Endometrial microvascular endothelial cells (primary cell): ENCODE data around the gene COL13A1. TPM values are rescaled to one million over a fixed set of nuclear protein-coding genes. Genes with fewer than 3 reads are reported as not detected.

Source experiments
- in situ Hi-C: cut with HindIII; loops from 2 replicates; pipeline ENCODE4 v1.10.0; 2017; ENCODE audit warnings: low sequenced_read_pairs, low pct_unique_long_range_greater_than_20kb; ENCODE audit errors: inconsistent ontology term
- total RNA-seq: library from RNA; depleted of rRNA; stranded (reverse); fragments of >200 nt; gene quantifications from one replicate; pipeline ENCODE4 v1.2.3, GENCODE V29; 2015; ENCODE audit errors: inconsistent ontology term

COL13A1 gene
- total RNA-seq, 1 donor from 2014 or later: 53.8 TPM

DNA sequence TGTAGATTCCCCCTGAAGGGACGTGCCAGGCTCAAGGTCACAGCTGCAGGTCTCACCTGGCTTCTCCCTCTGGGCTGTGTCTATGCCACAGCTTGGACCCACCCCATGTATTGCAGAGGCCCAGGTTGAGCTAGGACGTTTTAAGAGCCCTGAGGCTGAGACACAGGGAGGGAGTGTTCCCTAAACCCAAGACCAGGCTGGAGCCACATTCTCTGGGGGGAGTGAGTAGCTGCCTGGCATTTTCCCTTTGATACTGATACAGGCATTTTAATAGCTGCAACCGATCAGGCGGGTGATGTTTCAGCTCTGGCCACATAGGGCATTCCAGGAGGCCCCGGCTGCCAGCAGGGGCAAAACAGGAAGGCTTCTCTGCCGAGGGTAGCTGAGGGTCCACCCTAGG is 13.4 kb downstream of the COL13A1 start:
- in situ Hi-C loops: no loop called here

DNA sequence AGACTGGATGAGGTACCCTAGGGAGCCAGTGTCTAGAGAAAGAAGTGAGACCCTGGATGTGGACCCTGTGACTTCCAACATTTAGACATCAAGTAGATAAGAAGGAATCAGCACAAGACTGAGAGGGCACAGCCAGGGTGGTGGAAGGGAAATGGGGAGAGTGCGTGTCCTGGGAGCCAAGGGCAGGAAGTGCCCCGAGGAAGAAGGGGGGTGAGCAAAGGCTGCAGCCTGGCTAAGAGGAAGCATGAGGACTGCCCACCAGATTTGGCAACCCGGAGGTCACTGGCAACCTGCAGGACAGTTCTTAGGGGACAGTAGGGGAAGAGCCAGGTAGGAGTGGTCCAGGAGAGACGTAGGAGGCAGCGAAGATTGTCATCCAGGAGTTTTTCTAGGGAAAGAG is 14.8 kb downstream of the COL13A1 start:
- in situ Hi-C loops: no loop called here

DNA sequence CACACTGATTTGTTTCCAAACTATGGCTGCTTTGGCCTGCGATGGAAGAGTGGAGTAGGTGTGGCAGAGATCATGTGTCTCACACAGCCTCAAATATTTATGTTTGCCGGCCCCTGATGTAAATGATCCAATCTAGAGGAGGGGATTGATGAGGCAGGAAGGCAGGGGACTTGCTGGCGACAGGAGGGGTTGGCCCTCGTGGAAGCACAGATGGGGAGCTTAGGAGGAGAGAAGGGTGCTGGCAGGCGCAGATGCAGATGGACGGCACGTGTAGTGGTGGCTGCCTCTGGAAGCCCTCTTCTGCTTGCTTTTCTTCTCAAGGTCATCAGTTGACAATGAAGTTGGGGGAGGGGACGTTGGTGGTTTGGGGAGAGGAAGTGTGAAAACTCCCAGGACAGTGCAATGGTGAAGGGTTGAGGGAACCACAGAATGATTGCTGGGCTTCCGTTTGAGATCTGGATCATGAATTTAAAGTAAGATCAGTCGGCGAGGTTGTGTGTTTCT is 15.4 kb downstream of the COL13A1 start:
- in situ Hi-C loops: no loop called here

DNA sequence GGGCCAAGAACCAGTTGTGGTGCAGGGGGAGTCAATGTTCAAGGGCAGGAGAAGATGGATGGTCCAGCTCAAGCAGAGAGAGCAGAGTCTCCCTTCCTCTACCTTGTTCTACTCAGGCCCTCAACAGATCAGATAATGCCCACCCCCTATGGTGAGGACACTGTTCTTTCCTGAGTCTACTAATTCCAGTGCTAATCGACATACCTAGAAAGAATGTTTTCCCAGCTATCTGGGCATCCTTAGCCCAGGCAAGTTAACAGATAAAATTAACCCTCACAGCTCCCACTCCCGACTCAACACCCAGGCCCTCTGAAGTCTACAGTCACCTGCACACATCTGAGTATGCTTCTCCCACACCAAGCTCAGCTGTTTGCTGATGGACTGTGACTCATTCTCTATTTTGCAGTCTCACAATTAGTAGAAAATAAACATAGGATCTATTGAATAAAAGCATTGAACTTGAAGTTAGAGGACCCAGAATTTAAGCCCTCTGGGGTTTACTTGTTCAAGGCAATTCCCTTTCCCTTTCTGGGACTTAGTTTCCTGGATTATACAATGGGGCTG is 17.1 kb downstream of the COL13A1 start:
- in situ Hi-C loops: no loop called here

DNA sequence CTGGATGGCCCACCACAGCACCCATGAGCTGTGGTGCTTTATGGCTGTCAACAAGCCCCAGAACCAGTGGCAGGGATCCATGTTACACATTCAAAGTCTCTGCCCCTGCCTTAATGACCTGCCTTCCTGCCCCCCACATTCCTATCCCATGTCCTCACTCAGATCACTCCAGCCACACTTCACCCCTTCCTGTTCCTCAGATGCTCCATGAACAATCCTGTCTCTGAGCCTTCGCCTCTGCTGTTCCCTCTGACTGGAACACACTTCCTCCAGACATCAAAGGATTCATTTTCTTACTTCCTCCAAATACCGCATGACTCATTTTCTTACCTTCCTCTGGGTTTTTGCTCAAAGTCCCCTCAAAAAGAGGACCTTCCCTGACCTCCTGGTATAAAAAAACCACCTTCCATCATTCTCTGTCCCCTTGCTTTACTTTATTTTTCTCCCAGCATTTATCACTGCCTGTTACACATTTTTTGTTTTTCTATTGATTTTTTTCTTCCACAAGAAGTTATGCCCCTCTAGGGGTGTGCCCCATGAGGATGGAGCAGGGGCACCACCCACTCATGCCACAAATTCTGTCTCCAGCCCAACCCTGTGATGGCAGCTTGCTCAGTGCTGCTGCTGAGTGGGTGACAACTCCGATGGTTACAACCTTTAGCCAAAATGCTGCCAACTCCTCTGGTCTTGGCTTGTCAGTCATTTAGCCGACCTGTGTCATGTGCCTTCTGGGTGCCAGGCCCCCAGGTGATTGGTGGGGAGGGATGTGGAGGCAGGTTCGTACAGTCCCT is 18.2 kb downstream of the COL13A1 start:
- in situ Hi-C loops: no loop called here

DNA sequence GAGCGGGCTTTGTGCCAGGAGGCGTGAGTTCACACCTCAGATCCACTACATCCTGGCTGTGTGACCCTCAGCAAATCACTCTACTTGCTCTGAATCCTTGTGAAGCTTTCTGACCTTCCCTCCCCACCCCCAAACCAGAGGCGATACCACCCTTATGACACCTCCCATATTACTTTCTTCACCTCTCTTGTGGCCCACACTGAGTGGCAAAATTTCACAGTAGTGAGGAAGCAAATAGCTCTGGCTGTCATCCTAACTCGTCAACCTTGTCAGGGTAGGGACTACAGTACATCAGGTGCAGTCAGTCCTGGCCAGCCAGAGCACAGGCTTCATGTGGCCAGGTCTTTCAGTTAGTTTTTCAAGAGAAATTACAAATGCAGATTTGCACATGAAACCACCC is 19.1 kb downstream of the COL13A1 start:
- in situ Hi-C loops: no loop called here

DNA sequence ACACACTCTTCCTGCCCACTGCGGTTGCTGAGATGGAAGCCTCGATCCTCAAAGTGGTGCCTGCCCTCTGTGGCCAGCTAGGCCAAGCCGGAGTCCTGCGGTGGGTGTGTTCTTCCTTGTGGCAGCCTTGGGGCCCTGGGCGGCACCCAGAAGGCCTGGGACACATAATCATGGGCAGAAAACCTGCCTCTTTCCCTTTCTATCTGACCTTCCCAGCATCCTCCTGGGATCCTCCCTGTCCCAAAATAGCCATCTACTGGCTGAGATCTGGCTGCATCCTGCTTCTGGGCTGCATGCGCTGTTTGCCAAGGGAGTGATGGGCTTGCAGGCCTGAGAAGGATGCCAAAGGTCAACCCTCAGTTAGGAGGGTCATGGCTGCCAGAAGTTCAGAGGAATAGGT is 23.9 kb downstream of the COL13A1 start:
- in situ Hi-C loops: no loop called here

DNA sequence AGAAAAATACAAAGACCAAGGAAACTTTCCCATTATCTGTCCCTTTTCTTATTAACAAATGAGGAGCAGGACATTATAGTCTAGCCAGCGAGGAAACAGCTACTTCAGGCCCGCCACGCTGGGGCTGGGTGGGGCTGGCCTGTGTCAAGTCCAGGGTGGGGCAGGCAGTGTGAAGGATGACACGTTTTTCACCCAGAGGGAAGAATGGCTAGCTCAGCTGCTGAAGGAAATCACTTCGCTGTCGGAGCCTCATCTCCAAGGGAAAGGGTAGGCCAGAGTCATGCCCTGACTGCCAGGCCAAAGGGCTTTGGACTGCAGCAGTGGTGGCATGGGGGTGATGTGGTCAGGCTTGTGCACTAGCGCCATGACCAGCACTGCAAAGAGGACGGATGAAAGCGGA is 24.4 kb downstream of the COL13A1 start:
- in situ Hi-C loops: no loop called here

DNA sequence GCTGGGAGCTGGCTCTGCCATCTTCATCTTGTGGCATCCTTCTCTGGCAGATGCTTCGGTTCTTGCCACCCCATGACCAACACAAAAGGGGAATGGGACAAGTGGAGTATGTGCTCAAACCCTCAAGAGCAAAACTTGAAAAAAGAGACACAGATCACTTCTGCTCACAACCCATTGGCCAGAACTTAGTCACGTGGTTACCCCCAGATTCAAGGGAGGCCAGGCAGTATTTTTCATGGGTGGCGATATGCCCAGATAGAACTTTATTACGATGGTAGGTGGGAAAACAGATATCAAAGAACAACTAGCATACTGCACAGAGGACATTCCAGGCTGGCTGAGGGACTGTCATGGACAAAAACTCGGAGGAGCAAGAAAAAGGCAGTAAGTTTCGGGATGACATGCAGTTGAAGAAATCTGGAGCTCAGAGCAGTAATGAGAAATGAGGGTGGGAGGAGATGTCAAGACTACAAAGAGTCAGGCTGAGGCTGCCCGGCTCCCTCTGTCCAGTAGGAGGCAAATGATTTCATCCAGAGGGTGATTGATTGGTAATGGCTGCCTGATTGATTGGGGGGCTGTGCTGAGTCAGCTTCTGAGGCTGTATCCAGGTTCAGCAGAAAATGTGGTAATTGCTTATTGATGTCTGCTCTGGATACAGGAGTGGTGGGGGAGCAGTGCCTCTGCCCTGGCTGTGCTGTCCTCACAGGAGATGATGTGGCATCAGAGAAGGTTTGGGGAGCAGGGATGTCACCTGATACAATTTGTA is 25.3 kb downstream of the COL13A1 start:
- in situ Hi-C loops: no loop called here

DNA sequence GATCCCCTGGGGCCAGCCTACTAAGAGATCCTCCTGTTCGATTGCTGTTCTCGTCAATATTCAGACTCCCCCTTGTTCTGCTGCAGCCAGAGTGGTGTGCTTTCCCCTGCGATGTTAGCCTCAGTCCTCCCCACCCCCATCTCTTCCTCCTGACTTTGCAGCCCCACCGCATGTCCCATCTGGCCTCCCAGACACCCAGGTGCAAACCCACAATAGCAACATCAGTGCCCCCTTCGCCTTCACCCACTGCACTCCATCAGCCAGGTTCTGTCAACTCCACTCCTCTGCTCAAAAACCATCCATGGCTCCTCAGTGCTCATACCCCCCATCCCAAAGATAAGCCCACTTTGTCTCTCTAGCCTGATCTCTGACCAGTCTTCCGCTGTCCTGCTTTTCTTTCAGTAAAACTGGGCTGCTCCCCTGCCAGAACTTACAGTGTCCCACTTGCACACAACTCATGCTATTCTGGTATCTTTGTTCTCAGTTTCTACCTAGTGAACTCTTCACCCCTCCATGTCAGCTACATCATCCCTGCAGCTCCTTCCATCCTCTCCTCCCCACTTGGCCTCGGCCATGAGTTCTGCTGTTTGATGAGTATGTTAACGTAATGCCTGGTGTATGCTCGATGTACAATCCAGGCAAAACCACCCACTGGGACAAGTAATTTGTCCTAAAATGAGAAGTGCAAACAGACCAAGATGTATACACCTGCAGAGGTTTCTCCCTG is 26.6 kb downstream of the COL13A1 start:
- in situ Hi-C loops: no loop called here

DNA sequence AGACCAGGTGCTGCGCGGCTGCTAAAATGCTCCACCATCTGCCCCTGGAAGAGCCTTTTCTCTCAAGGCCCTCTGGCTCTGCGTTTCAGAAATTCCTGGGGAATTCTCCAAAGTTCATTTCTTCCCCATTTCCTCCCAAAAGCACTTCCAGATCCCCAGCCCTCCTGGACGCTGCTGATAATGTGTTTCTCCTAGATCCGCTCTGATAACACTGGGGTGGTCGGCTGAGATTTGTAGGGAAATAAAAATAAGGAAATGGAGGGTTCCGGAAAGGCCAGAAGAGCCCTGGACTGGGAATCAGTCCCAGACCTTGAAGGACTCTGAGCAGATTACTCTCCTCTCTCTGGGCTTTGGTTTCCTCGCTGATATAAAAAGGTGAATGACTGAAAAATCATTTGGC is 28.1 kb downstream of the COL13A1 start:
- in situ Hi-C loops: no loop called here

DNA sequence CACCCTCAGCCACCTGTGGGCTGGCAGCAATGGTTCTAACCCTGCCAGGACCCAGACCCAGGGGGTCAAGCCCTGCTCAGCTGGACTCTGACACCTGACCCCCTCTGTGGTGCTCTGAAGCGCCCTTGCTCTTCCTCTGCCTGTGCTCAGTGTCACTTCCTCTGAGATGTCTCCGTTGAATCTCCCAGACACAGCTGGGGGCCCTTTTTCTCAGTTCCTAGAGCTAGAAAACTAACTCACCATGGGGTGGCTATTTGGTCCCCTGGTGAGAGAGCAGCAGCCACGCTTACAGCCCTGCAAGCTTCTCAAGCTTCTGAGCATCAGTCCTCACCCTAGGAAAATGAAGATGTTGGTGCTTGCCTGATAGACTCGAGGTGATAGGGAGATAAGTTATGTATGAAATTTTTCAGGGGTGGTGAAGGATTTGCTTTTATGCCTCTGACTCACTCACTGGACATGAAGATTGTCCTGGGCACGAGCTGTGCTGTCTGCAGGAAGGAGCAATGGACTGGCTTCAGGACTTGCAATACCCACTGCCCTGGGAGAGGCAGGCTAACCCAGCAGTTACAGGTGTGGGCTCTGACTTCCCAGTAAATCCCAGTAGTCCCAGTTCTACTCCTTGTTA is 29.6 kb downstream of the COL13A1 start:
- in situ Hi-C loops: no loop called here

DNA sequence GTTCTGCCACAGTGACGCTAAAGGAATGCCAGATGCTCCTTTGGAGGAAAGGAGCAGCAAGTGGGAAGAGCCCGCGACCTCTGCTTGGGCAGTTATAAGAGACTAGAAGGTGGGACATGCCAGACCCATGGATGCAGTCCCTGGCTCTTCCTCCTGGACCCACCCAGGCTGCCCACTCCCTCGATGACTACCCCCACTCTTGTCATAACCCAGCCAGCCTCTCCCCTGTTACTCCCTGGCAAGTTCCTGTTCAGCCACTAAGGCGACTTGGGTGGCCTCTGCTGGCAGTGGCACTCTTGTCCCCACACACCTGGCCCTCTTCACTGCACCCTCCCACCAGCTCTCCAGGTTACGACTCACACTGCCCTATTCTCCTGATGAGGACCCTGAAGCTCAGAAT is 33.5 kb downstream of the COL13A1 start:
- in situ Hi-C loops: no loop called here

DNA sequence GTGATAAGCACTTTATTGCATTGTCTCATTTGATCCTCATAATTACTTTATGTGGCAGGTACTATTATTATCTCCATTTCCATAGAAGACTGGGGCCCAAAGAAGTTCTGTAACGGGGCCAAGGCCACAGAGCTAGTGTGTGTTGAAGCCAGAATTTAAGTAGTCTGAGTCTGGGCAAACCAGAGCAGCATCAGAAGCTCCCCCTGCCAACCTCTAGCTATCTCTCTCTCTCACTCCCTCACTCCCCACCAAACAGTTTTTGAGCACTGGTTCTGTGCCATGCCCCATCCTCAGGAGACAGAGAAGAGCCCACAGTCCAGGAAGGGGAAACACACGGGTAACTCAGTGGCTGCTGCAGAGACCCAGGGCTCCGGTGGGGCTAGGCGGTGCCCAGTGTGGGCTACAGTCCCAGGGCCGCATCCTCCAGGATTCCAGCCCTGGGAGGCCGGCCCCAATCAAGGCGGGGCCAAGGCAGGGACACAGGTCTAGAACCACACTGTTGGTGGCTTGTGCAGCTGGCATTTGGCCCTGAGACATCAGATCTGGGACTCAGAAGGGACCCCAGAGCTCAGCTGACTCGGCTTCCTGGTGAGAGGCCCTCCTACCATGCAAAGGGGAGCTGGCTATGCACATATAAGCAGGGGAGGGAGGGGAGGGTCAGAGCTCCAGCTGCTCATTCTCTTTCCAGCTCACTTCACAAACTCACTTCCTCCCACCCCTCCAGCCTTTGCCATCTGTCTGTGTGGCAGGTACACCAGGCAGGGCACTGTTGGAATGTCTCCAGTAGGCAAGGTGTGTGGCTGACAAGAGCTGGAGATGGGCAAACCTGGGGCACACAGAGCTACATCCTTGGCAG is 34.4 kb downstream of the COL13A1 start:
- in situ Hi-C loops: no loop called here

DNA sequence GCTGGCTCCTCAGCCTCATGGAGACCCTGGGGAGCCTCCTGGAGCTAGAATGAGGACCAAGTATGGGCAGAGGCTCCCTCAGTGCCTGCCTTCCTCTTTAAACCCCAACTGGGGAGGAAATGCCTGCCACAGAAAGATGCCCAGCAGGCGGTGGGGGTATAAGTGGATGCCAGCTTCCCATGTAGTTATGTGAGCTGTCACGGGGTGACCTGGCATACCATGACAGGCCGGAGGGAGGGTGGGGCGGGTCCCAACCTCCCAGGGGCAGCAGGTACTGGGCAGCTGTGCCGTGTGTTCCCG is 35.0 kb downstream of the COL13A1 start:
- in situ Hi-C loops: no loop called here

DNA sequence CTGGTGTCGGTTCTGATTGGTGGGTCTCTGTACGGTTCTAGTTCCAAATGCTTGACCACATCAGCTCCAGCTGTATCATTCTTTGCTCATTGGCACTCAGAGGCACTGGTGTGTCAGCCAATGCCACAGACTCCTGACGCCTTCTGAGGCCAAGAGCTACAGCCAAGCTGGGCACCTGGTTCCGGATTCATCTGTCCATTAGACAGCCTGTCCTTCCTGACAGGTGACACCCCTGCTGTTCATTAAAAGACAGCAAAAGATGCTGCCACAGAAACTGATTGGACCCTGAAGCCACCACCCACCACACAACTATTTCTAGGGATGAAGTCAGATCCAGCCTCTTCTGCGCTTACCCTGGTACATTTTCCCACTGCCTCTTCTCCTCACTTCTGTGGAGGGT is 35.6 kb downstream of the COL13A1 start:
- in situ Hi-C loops: no loop called here

DNA sequence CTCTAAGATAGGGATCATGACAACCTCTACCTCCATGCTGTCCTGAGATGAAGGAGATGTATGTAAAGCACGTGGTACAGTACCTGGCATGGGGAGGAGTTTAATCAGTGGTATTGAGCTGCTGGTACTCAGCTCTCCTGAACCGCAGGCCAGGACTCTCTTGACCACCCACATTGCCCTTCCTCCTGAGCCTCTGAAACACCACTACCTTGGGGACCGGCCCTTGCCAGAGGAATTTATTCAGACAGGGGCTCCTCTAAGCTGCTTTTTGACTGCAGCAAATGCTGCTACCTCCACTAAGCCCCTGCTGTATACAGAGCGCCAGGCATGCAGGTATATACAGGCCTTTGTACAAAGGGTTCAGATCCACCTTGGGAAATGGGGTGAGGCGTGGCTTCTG is 36.7 kb downstream of the COL13A1 start:
- in situ Hi-C loops: no loop called here

DNA sequence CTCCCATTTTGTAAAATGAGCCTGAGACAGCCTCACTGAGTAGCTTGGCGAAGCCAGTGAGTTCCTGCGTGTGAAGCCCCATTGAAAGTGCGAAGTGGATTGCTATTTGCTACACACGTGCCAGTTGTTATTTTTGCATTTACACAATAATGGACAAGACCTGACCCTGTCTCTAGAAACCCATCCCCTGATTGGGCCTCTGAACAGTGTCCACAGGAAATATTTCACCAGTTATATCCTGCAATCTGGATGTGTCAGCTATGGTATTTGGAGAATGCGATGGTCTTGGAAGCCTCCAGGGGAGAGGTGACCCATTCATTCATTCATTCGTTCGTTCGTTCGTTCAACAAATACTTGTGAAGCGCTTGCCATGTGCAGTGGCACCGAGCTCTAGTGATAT is 37.1 kb downstream of the COL13A1 start:
- in situ Hi-C loops: no loop called here
